GM19035 (cell line): ENCODE data around the gene KCNMA1.

Experiments
- ATAC-seq: cut with Tn5 transposase; IDR thresholded peaks from one replicate; pipeline ENCODE4 v1.9.1; 2021; ENCODE audit not compliant: unreplicated experiment

The KCNMA1 gene

GRCh38 chr10:77075926-77076325, 561.7 kb downstream of the KCNMA1 start:
- ATAC-seq = no peak

- no peak for ATAC-seq
Observed at GRCh38 chr10:77074104-77074624, 563.4 kb downstream of the KCNMA1 start.

GRCh38 chr10:77073663-77073960, 564.0 kb downstream of the KCNMA1 start:
- no peak for ATAC-seq

- ATAC-seq = no peak
Observed at GRCh38 chr10:77072836-77073662, 564.6 kb downstream of the KCNMA1 start.

- ATAC-seq = no peak
Observed at GRCh38 chr10:77072361-77072835, 565.2 kb downstream of the KCNMA1 start.

GRCh38 chr10:77071956-77072355, 565.7 kb downstream of the KCNMA1 start:
- no peak for ATAC-seq

- no peak for ATAC-seq
Observed at GRCh38 chr10:77071001-77071511, 566.6 kb downstream of the KCNMA1 start.

- ATAC-seq = no peak
Observed at GRCh38 chr10:77070346-77070745, 567.3 kb downstream of the KCNMA1 start.

- ATAC-seq = no peak
Observed at GRCh38 chr10:77068969-77069368, 568.6 kb downstream of the KCNMA1 start.

GRCh38 chr10:77068272-77068671, 569.3 kb downstream of the KCNMA1 start:
- ATAC-seq = no peak

GRCh38 chr10:77062381-77062780, 575.2 kb downstream of the KCNMA1 start:
- ATAC-seq = no peak

- ATAC-seq = no peak
Observed at GRCh38 chr10:77060913-77061312, 576.7 kb downstream of the KCNMA1 start.

- ATAC-seq = no peak
Observed at GRCh38 chr10:77056650-77057049, 581.0 kb downstream of the KCNMA1 start.

- no peak for ATAC-seq
Observed at GRCh38 chr10:77052593-77052992, 585.0 kb downstream of the KCNMA1 start.

- no peak for ATAC-seq
Observed at GRCh38 chr10:77051837-77052236, 585.8 kb downstream of the KCNMA1 start.

- no peak for ATAC-seq
Observed at GRCh38 chr10:77049896-77050295, 587.7 kb downstream of the KCNMA1 start.

- no peak for ATAC-seq
Observed at GRCh38 chr10:77049146-77049545, 588.5 kb downstream of the KCNMA1 start.

- ATAC-seq = no peak
Observed at GRCh38 chr10:77045085-77045484, 592.5 kb downstream of the KCNMA1 start.

GRCh38 chr10:77043420-77043763, 594.2 kb downstream of the KCNMA1 start:
- ATAC-seq = no peak

- no peak for ATAC-seq
Observed at GRCh38 chr10:77042706-77043419, 594.7 kb downstream of the KCNMA1 start.

- no peak for ATAC-seq
Observed at GRCh38 chr10:77041636-77042258, 595.9 kb downstream of the KCNMA1 start.

GRCh38 chr10:77038407-77038806, 599.2 kb downstream of the KCNMA1 start:
- ATAC-seq = no peak
